GM12874 (cell line): ENCODE data around the gene CHRNA4.

Experiments
- CTCF ChIP-seq: IDR thresholded peaks from 2 replicates; pipeline ENCODE4 v1.5.1; 2011; ENCODE audit warnings: low read depth, mild to moderate bottlenecking, control low read depth, low read length, moderate library complexity; ENCODE audit not compliant: insufficient read depth

The CHRNA4 gene

DNA sequence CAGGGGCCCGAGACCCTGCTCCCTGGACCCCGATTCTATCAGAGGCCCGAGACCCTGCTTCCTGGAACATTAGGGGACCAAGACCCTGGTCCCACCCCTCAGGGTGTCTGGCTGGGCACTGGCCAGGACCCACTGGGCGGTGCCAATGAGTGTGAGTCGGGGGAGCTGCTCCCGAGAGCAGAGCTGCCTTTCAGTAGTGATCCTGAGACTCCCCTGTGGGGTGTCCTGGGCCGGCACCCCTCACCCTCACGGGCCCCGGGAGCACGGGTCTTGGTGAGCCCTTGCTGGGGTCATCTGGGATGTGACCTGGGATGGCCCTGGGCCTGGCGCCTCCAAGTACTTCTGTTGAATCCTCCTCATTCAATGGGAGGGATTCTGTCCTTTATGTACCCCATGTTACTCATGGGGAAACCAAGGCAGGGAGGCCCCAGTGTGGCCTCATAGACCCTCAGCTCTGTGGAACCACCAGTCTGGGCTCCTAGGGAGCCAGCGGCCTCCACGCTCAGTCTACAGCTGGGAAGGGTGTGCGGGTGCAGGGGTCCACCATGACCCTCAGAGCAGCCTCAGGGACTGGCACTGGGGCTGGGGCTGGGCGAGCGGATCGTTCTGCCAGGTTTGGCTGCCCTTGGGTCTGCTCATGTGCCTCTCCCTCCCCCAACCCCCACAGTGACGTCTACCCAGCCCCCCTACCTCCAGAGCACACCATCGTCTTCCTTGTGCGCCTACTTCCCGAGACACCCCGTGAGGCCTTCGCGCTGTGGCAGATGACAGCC is 42.6 kb downstream of the CHRNA4 start:
- TF ChIP-seq CTCF: no peak

- no peak for TF ChIP-seq CTCF
Observed at GRCh38 chr20:63317601-63318291, 43.4 kb downstream of the CHRNA4 start.

- TF ChIP-seq CTCF: no peak
Observed at GRCh38 chr20:63317061-63317460, 44.1 kb downstream of the CHRNA4 start.

- no peak for TF ChIP-seq CTCF
Observed at GRCh38 chr20:63316502-63316921, 44.6 kb downstream of the CHRNA4 start.

DNA sequence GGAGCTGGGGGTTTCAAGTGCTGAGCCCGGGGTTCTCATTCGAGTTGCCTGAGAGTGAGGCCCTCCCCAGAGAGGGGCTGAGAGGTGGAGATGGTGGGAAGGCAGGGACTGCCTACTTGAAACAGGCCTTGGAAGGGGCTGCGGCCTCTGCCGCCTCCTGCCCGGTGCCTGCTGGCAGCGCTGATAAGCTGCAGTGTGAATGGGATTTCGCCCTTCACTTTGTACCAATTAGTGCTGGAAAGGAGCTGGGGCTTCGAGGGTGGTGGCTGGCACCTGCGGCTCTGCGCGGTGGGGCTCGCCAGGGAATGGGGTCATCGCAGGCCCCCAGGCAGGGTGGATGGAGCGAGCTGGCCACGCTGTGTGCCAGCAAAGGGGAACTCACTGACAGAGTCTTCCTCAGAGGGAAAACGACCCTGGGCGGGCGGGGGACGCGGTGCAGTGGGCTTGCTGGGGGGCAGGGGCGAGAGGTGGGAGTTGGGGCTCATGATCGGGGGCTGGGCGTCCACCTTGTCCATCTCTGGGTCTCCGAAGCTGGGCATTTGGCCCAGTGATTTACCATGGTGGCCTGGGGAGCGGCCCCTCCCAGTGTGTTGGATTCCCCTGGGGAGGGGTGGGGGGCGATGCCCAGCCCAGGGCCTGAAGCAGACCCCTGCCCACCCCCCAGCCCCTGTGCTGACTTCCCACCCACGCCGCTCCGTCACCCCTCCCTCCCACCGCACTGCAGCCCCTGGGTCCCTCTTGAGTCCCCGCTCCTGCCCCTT is 45.2 kb downstream of the CHRNA4 start:
- no peak for TF ChIP-seq CTCF

DNA sequence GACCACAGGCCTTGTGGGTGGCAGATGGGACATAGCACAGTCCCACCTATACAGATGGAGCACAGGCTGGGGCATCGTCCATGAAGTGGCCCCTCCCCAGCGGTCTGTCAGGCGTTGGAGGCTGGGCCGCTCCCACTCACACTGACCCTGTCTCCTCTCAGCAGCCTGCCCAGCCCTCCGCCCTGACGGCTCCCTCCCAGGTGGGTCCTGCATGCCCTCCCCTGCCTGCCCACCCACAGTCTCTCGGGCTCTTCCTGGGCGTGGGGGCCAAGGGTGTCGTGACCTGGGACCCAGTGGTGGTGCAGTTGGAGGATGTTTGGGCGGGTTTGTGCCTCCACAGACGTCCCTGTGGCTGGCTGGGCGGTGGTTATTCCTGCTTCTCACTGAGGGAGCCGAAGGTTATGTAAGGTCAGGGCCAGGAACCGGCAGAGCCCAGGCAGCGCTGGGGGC is 45.9 kb downstream of the CHRNA4 start:
- no peak for TF ChIP-seq CTCF
